Neutrophil (primary cell): ENCODE measurements around the gene ZBED1.
"Not testable (repeated sequence)": the region's sequence is repeated elsewhere in the genome, so short reads cannot be mapped to it uniquely, and the experiment has no call there.

ENCODE experiments used
- H3K27ac ChIP-seq: fragments of 200-600 bp; sonication (generic); 2 replicates; pipeline ENCODE4 v1.5.1; 2016; ENCODE audit warnings: mild to moderate bottlenecking, moderate library complexity
- H3K27me3 ChIP-seq: fragments of 200-600 bp; sonication (generic); 2 replicates; pipeline ENCODE4 v1.6.0; 2016; ENCODE audit warnings: mild to moderate bottlenecking
- H3K36me3 ChIP-seq: fragments of 200-600 bp; sonication (generic); 2 replicates; pipeline ENCODE4 v1.5.1; 2017
- H3K4me1 ChIP-seq, 2 experiments: fragments of 200-600 bp in 1 of 2; sonication (generic) in 1 of 2; 1 replicate in 1 of 2; 2 replicates in 1 of 2; pipeline versions ENCODE4 v1.5.1 to v1.6.1; 2013 to 2016; ENCODE audit warnings: low read depth in 1 of 2, low read length in 1 of 2, mild to moderate bottlenecking in 1 of 2, moderate library complexity in 1 of 2; ENCODE audit not compliant: control insufficient read depth in 1 of 2, insufficient read depth in 1 of 2
- H3K4me3 ChIP-seq, 2 experiments: fragments of 200-600 bp in 1 of 2; sonication (generic) in 1 of 2; 1 replicate in 1 of 2; 2 replicates in 1 of 2; pipeline ENCODE4 v1.5.1; 2013 to 2016; ENCODE audit warnings: low read depth in 1 of 2, low read length in 1 of 2, mild to moderate bottlenecking in 1 of 2, moderate library complexity in 1 of 2
- H3K9me3 ChIP-seq: fragments of 200-600 bp; sonication (generic); 2 replicates; pipeline ENCODE4 v1.5.1; 2016
- CTCF ChIP-seq: fragments of 200-600 bp; sonication (generic); IDR thresholded peaks from 2 replicates; pipeline ENCODE4 v1.5.1; 2016; ENCODE audit warnings: antibody characterized with exemption

The ZBED1 gene

GRCh38 chrX:2485789-2486345 lies 14.9 kb downstream of the ZBED1 start:
- no peak for TF ChIP-seq CTCF
- H3K27me3 ChIP-seq, result no peaks in the 10 kb centered on the region
- no peaks in the 10 kb centered on the region for H3K4me1 ChIP-seq
- H3K36me3 ChIP-seq, result peaks cover 54% of the 10 kb centered on the region
- H3K27ac ChIP-seq, result no peak overlapping the region
- no peaks in the 10 kb centered on the region for H3K9me3 ChIP-seq
- no peak overlapping the region for H3K4me3 ChIP-seq

- Histone ChIP-seq H3K27me3 (no peaks in the 10 kb centered on the region), H3K27ac (peak overlapping the region; percentile 52), H3K36me3 (peaks cover 46% of the 10 kb centered on the region), H3K4me1 (no peaks in the 10 kb centered on the region), H3K4me3 (no peak overlapping the region), H3K9me3 (no peaks in the 10 kb centered on the region)
- no peak for TF ChIP-seq CTCF
Observed at GRCh38 chrX:2484721-2485648, 15.8 kb downstream of the ZBED1 start.

- H3K4me3 ChIP-seq, result no peak overlapping the region
- no peak for TF ChIP-seq CTCF
- H3K27ac ChIP-seq, result no peak overlapping the region
- H3K36me3 ChIP-seq, result peaks cover 39% of the 10 kb centered on the region
- no peaks in the 10 kb centered on the region for H3K9me3 ChIP-seq
- H3K27me3 ChIP-seq, result no peaks in the 10 kb centered on the region
- no peaks in the 10 kb centered on the region for H3K4me1 ChIP-seq
Observed at GRCh38 chrX:2484256-2484655, 16.5 kb downstream of the ZBED1 start.

GRCh38 chrX:2483398-2484060 lies 17.2 kb downstream of the ZBED1 start:
- Histone ChIP-seq H3K4me3 (no peak overlapping the region), H3K27me3 (no peaks in the 10 kb centered on the region), H3K36me3 (peaks cover 32% of the 10 kb centered on the region), H3K27ac (no peak overlapping the region), H3K9me3 (no peaks in the 10 kb centered on the region), H3K4me1 (no peaks in the 10 kb centered on the region)
- TF ChIP-seq CTCF, result no peak

- not testable (repeated sequence) for H3K27ac ChIP-seq, H3K27me3 ChIP-seq, H3K4me3 ChIP-seq, H3K4me1 ChIP-seq, H3K9me3 ChIP-seq
- peaks cover 12% of the 10 kb centered on the region for H3K36me3 ChIP-seq
Observed at GRCh38 chrX:2481597-2481996, 19.2 kb downstream of the ZBED1 start.

GRCh38 chrX:2479982-2480381 lies 20.8 kb downstream of the ZBED1 start:
- not testable (repeated sequence) for H3K27ac ChIP-seq, H3K27me3 ChIP-seq, H3K4me1 ChIP-seq, H3K4me3 ChIP-seq, H3K9me3 ChIP-seq, H3K36me3 ChIP-seq
